Brain microvascular endothelial cell (primary cell): ENCODE data around the gene CYB561.

Experiments
- DNase-seq: peaks from one replicate; pipeline ENCODE4 v3.0.0-alpha.2; 2020
- H3K27ac ChIP-seq: fragments of 250-450 bp; sonication (Bioruptor Pico); 2 replicates; pipeline ENCODE4 v1.5.1; 2020; ENCODE audit warnings: mild to moderate bottlenecking, moderate library complexity
- H3K27me3 ChIP-seq: fragments of 250-450 bp; sonication (Bioruptor Pico); replicated peaks from 2 replicates; pipeline ENCODE4 v1.5.1; 2020; ENCODE audit warnings: mild to moderate bottlenecking
- H3K36me3 ChIP-seq: fragments of 250-450 bp; sonication (Bioruptor Pico); replicated peaks from 2 replicates; pipeline ENCODE4 v1.5.1; 2020; ENCODE audit warnings: mild to moderate bottlenecking
- H3K4me3 ChIP-seq: 2 replicates; pipeline ENCODE4 v1.5.1; 2011; ENCODE audit warnings: low read depth, mild to moderate bottlenecking, control low read depth, low read length, moderate library complexity
- CTCF ChIP-seq: IDR thresholded peaks from 2 replicates; pipeline ENCODE4 v1.5.1; 2011; ENCODE audit warnings: low read depth, mild to moderate bottlenecking, moderate library complexity, low read length, control low read depth, inconsistent platforms; ENCODE audit errors: missing control alignments
- in situ Hi-C: cut with HindIII; loops from 2 replicates; pipeline ENCODE4 v1.10.0; 2017; ENCODE audit warnings: low sequenced_read_pairs, low pct_ligation_motif_present

CYB561 gene

DNA sequence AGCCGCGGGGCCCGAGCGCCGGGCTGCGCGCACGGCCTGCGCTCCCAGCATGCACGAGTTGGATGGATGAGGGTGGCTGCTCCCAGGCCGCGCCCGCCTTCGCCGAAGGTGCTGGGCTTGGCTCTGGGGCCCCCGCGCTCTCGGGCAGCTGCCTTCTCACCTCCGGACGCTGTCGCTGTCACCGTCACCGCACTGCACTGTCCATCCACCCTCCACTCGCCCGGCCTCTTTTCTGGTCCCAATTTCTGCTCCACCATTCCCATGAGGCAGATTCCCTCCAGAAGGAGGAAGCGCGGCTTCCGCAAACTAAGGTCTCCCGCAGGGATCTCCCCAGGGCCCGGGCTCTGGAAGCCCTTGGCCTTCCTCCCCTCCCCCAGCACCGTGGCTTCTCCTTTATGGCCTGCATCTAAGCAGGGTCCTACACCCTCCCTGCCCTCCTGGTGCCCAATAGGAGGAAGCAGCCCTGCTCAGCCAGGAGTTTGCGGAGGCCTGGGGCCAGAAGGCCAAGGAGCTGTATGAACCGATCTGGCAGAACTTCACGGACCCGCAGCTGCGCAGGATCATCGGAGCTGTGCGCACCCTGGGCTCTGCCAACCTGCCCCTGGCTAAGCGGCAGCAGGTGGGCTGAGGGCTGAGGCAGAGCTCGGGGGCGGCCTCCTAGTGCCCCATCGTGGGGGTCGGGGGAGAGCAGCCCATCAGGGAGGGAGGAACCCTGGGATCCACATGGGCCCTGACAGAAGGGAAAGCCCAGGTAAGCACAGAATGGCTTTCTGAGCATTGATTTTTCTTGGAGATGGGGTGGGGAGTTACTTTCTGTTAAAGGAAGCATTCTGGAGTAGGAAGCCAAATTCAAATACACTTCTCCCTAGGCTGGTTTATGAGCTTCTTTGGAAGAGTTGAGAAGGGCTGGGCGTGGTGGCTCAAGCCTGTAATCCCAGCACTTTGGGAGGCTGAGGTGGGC, 31.7 kb upstream of the CYB561 start:
- DNase-seq: no peak
- H3K36me3 ChIP-seq: no peaks in the 10 kb centered on the region
- no peak overlapping the region for H3K27ac ChIP-seq
- no peak for TF ChIP-seq CTCF
- in situ Hi-C loops: no loop called here
- peak overlapping the region; percentile 46 for H3K4me3 ChIP-seq
- no peaks in the 10 kb centered on the region for H3K27me3 ChIP-seq

DNA sequence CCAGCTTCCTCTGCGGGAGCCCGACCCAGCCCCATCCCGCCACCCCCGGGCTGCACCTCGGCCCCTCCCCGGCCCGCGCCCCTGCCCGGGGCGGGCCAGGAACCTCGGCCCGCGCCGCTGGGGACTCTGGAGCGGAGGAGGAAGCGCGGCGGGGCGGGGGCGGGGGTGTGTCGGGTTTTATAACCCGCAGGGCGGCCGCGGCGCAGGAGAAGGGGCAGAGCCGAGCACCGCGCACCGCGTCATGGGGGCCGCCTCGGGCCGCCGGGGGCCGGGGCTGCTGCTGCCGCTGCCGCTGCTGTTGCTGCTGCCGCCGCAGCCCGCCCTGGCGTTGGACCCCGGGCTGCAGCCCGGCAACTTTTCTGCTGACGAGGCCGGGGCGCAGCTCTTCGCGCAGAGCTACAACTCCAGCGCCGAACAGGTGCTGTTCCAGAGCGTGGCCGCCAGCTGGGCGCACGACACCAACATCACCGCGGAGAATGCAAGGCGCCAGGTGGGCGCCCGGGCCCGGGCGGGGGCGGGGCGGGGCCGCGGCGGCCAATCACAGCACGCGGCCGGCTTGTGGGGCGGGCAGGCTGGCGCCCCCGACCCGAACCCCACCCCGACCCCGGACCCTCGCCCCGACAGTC, 30.9 kb upstream of the CYB561 start, which contains the start of gene ACE:
TSS of gene ACE (plus strand) at position 208 of the 626 bp plus-strand sequence. CDS start at position 242, 34 bp downstream.
- peak within 1 kb of the TSS; percentile 47 for H3K4me3 ChIP-seq
- no peak for TF ChIP-seq CTCF
- H3K36me3 ChIP-seq: no peaks in the 10 kb centered on the region
- in situ Hi-C loops: no loop called here
- no peaks in the 10 kb centered on the region for H3K27me3 ChIP-seq
- H3K27ac ChIP-seq: no peak within 1 kb of the TSS
- no peak for DNase-seq

DNA sequence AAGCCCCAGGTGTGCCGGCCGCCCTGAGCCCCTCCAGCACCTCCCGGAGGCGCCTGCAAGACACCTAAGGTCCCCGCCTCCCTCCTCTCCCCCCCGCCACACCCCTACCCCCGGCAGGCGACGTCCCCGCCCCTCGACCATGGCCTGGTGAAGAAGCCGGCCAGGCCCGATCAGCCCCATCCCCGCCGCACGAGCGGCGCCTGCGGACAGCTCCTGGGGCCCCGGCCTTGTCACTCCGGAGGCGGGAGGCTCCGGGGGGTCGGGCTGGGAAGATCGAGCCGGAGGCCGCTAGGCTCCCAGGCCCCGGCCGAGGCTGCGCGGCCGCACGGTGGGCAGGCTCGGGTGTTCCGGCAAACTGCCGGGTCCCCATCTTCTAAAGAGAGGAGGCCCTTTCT, 30.4 kb upstream of the CYB561 start:
- DNase-seq: no peak
- no peak for TF ChIP-seq CTCF
- H3K36me3 ChIP-seq: no peaks in the 10 kb centered on the region
- H3K27me3 ChIP-seq: no peaks in the 10 kb centered on the region
- in situ Hi-C loops: no loop called here
- H3K4me3 ChIP-seq: peak overlapping the region; percentile 47
- H3K27ac ChIP-seq: no peak overlapping the region

DNA sequence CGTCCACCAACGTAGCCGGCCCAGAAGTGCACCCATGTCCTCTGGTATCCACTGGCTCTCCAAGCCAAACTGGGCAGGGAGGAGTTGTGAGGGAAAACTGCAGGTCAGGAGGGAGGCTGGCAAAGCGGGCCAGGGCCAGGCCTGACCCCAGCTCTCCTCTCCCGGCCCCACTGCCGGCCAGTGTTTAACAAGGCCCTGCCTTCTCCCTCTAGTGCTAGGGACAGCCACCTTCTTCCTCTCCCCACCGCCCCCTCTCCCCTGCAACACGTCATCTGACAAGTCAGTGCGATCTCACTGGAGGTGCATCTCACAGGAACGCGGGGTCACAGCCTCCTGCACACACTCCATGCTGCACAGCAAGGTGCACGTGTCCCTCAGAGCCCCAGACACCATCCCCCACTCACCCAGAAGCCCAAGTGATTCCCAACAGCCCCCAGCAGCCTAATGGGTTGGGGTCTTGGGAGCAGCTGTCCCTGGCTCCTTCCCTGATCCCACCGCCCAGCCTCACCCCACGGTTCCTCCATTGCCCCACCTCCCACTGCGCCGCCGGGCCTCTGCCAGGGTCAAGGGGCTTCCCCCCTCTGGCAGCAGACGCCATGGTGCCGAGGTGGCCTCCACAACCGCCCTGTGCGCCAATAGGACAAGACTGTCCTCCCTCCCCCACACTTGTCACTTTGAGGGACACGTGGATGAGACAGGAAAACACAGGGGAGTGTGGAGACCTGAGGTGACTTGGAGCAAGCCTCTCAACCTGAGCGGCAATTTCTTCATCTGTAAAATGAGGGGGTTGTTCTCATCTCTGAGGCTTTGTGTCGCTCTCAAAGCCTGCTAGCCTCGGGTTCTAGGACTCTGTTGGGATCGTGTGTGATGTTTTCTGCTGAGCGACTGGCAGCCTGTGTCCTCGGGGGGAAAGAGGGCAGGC, 29.6 kb upstream of the CYB561 start:
- H3K4me3 ChIP-seq: no peak overlapping the region
- no peak overlapping the region for H3K27ac ChIP-seq
- no peak for DNase-seq
- H3K36me3 ChIP-seq: no peaks in the 10 kb centered on the region
- H3K27me3 ChIP-seq: no peaks in the 10 kb centered on the region
- in situ Hi-C loops: no loop called here
- TF ChIP-seq CTCF: no peak

GRCh38 chr17:63474586-63475460, 28.7 kb upstream of the CYB561 start:
- Histone ChIP-seq H3K4me3 (no peak overlapping the region), H3K36me3 (no peaks in the 10 kb centered on the region), H3K27me3 (no peaks in the 10 kb centered on the region), H3K27ac (no peak overlapping the region)
- TF ChIP-seq CTCF: no peak
- no peak for DNase-seq
- in situ Hi-C loops: no loop called here
